DND-41 (cell line): ENCODE results near the gene TMOD4.

ENCODE experiments used
- ATAC-seq: fragments of 200-7000 bp; cut with Tn5 transposase; 3 replicates; pipeline ENCODE4 v1.9.1; 2021; ENCODE audit warnings: low read depth; ENCODE audit not compliant: insufficient read depth
- DNase-seq: peaks from one replicate; pipeline ENCODE4 v3.0.0-alpha.2; 2020
- H2AFZ ChIP-seq: 2 replicates; pipeline ENCODE4 v1.6.0; 2012; ENCODE audit warnings: low read depth, low read length
- H3K27ac ChIP-seq: 2 replicates; pipeline ENCODE4 v1.5.1; 2012; ENCODE audit warnings: low read length, inconsistent platforms
- H3K27me3 ChIP-seq: fragments of 200-600 bp; sonication (generic); 2 replicates; pipeline ENCODE4 v1.6.0; 2012; ENCODE audit warnings: low read length, mild to moderate bottlenecking, inconsistent platforms; ENCODE audit not compliant: insufficient read depth, poor library complexity
- H3K36me3 ChIP-seq: 2 replicates; pipeline ENCODE4 v1.5.1; 2012; ENCODE audit warnings: low read length, inconsistent platforms; ENCODE audit not compliant: insufficient read depth
- H3K4me1 ChIP-seq: 2 replicates; pipeline ENCODE4 v1.5.1; 2012; ENCODE audit warnings: mild to moderate bottlenecking, low read length; ENCODE audit not compliant: insufficient read depth
- H3K4me2 ChIP-seq: 2 replicates; pipeline ENCODE4 v1.6.0; 2012; ENCODE audit warnings: mild to moderate bottlenecking, moderate library complexity, low read length, inconsistent platforms; ENCODE audit not compliant: insufficient read depth
- H3K4me3 ChIP-seq, 2 experiments: fragments of 200-600 bp in 1 of 2; shearing (Covaris generic) in 1 of 2; 2 replicates each; pipeline ENCODE4 v1.5.1; 2012 to 2016; ENCODE audit warnings: inconsistent platforms in 2 of 2, low read length in 2 of 2, mild to moderate bottlenecking in 2 of 2, low read depth in 1 of 2, moderate library complexity in 1 of 2
- H3K79me2 ChIP-seq: 2 replicates; pipeline ENCODE4 v1.6.0; 2012; ENCODE audit warnings: low read length, inconsistent platforms; ENCODE audit not compliant: insufficient read depth
- H3K9ac ChIP-seq: 2 replicates; pipeline ENCODE4 v1.6.0; 2012; ENCODE audit warnings: low read depth, mild to moderate bottlenecking, inconsistent platforms, low read length, moderate library complexity
- H3K9me3 ChIP-seq: 2 replicates; pipeline ENCODE4 v1.5.1; 2012; ENCODE audit warnings: low read length, moderate library complexity, mild to moderate bottlenecking, inconsistent platforms; ENCODE audit not compliant: insufficient read depth, severe bottlenecking
- H4K20me1 ChIP-seq: 2 replicates; pipeline ENCODE4 v1.6.0; 2012; ENCODE audit warnings: low read length; ENCODE audit not compliant: insufficient read depth
- EZH2 ChIP-seq: IDR thresholded peaks from 3 replicates; pipeline ENCODE4 v1.6.1; 2012; ENCODE audit warnings: borderline replicate concordance, low read depth, mild to moderate bottlenecking, moderate library complexity, low read length, inconsistent platforms; ENCODE audit not compliant: severe bottlenecking
- TF ChIP-seq, protein P1 (sequence below): IDR thresholded peaks from 2 replicates; pipeline ENCODE4 v1.5.1; 2012; ENCODE audit warnings: borderline replicate concordance, low read length, moderate library complexity, mild to moderate bottlenecking; ENCODE audit not compliant: poor library complexity, severe bottlenecking; ENCODE audit errors: extremely low read depth

TMOD4 gene

DNA sequence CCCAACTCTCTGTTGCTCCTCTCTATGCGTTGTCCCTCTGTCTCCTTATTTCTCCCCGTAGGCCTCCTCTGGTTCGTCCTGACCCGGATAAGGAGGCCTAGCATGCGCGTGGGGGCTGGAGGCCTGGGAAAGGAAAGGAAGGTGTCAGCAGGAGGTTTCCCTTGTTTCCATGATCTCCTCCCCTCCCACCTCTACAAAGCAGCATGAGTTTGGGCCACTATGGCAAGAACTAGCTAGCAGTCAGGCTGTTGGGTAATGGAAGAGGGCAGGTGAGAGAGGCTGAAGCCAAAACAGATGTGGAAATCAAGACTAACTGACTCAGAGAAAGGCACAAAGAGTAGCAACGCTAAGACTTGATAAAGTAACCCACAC is 28.7 kb downstream of the TMOD4 start:
- peak overlapping the region; percentile 77 for H2AFZ ChIP-seq
- peak overlapping the region; percentile 87 for H3K4me2 ChIP-seq
- ATAC-seq (no peak), DNase-seq (no peak)
- no peaks in the 10 kb centered on the region for H3K36me3 ChIP-seq
- peaks cover 20% of the 10 kb centered on the region for H3K4me1 ChIP-seq
- no peaks in the 10 kb centered on the region for H4K20me1 ChIP-seq
- peak overlapping the region; percentile 52 to 86; a peak in 3 of 4 replicates for H3K4me3 ChIP-seq
- TF ChIP-seq, protein P1, sequence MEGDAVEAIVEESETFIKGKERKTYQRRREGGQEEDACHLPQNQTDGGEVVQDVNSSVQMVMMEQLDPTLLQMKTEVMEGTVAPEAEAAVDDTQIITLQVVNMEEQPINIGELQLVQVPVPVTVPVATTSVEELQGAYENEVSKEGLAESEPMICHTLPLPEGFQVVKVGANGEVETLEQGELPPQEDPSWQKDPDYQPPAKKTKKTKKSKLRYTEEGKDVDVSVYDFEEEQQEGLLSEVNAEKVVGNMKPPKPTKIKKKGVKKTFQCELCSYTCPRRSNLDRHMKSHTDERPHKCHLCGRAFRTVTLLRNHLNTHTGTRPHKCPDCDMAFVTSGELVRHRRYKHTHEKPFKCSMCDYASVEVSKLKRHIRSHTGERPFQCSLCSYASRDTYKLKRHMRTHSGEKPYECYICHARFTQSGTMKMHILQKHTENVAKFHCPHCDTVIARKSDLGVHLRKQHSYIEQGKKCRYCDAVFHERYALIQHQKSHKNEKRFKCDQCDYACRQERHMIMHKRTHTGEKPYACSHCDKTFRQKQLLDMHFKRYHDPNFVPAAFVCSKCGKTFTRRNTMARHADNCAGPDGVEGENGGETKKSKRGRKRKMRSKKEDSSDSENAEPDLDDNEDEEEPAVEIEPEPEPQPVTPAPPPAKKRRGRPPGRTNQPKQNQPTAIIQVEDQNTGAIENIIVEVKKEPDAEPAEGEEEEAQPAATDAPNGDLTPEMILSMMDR: no peak
- no peak for TF ChIP-seq EZH2
- H3K79me2 ChIP-seq: no peaks in the 10 kb centered on the region; the same call in 1 of the 2 replicates
- H3K9me3 ChIP-seq: no peaks in the 10 kb centered on the region
- peak overlapping the region; percentile 78 for H3K27ac ChIP-seq
- no peaks in the 10 kb centered on the region for H3K27me3 ChIP-seq
- peak overlapping the region; percentile 57 for H3K9ac ChIP-seq

DNA sequence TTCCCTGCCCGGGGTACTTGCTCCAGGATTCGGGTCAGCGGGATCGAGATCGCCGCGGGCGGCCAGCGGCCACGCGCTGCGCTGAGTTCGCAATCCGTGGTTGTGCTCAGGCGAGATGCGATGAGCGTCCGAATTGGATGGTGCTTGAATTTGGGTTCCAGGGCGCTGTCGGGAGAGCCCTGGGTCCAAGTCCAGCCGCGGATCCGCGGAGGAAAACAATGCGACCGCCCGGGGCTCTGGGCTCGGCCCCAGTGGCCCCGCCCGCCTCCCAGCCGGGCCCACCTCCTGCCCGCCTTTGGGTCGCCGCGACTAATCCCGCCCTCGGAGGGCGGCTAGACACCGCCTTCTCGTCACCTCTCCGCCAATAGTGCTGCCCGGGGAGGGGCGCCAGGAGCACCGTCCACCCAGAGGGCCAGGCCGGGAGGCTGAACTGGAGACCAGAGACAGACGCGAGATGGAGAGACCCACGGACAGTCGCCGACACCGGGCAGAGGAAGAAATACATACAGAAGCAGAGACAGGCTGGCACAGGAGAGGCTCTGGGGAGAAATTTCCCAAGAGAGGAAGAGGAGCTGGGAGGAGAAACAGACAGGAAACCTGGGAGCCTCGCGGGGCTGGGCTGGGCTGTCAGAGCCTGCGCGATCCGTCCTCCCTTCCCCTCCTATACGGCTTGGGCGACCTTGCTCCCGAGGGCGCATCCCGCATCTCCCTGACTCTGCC is 29.2 kb downstream of the TMOD4 start, which contains the start of gene SEMA6C:
Gene SEMA6C (minus strand): TSS at position 220 of the 720 bp plus-strand sequence. CDS start 4,010 bp downstream, outside the sequence.
- TF ChIP-seq, protein P1: no peak
- TF ChIP-seq EZH2: no peak
- Histone ChIP-seq H3K9ac (peak within 1 kb of the TSS; percentile 57), H3K4me3 (peak within 1 kb of the TSS; percentile 52 to 86), H2AFZ (peak within 1 kb of the TSS; percentile 77), H3K27ac (peak within 1 kb of the TSS; percentile 78), H3K4me1 (peaks cover 20% of the 10 kb centered on the region), H3K9me3 (no peaks in the 10 kb centered on the region), H3K36me3 (no peaks in the 10 kb centered on the region), H3K4me2 (peak within 1 kb of the TSS; percentile 87), H3K27me3 (no peaks in the 10 kb centered on the region), H3K79me2 (no peaks in the 10 kb centered on the region; the same call in 1 of the 2 replicates), H4K20me1 (no peaks in the 10 kb centered on the region)
- ATAC-seq (peak; percentile 99), DNase-seq (peak; percentile 91)

DNA sequence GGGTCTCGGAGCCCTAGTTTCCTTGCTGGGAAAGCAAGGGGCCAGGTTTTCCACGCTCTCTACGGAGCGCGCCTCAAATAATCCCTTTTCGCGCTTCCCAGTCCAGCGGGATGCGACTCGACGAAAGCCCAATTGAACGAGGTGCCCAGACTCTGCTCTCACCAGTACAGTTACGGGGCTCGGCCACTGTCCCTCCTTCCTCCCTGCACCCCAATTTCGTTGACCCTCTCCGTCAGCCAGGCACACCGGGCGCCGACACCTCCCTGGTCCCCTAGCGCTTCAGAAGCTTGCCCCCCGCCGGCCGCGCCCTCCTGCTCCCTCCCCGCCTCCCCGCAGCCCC is 29.7 kb downstream of the TMOD4 start:
- peak overlapping the region; percentile 77 for H2AFZ ChIP-seq
- no peak for TF ChIP-seq EZH2
- TF ChIP-seq, protein P1: no peak

More for the DNA sequence above, 29.7 kb downstream of the TMOD4 start:
- DNase-seq (no peak), ATAC-seq (no peak)
- Histone ChIP-seq H3K4me2 (peak overlapping the region; percentile 87), H3K27ac (peak overlapping the region; percentile 49; the same call in 1 of the 2 replicates), H4K20me1 (no peaks in the 10 kb centered on the region), H3K79me2 (no peaks in the 10 kb centered on the region; the same call in 1 of the 2 replicates), H3K27me3 (no peaks in the 10 kb centered on the region), H3K9ac (peak overlapping the region; percentile 57), H3K4me1 (peaks cover 20% of the 10 kb centered on the region), H3K9me3 (no peaks in the 10 kb centered on the region), H3K36me3 (no peaks in the 10 kb centered on the region), H3K4me3 (peak overlapping the region; percentile 52 to 86)
